Panc1 (cell line): ENCODE measurements around the gene KYNU. TPM values are rescaled to one million over a fixed set of nuclear protein-coding genes. Genes with fewer than 3 reads are reported as not detected.

Source experiments
- ATAC-seq: fragments of 200-7000 bp; cut with Tn5 transposase; 2 replicates; pipeline ENCODE4 v1.9.1; 2020; ENCODE audit warnings: mild to moderate bottlenecking, moderate library complexity
- BruUV-seq: library from RNA; stranded (reverse); fragments of 400-500 nt; replicated peaks from 2 replicates; lab custom pipeline; 2021; lab: Mats Ljungman, UMichigan
- CTCF ChIA-PET: fragments of 300-600 bp; sonication (Branson Sonifier 250); formaldehyde crosslinking; loops from one replicate; lab custom pipeline; 2022; ENCODE audit warnings: antibody characterized with exemption; lab: Charles Lee
- POLR2A ChIA-PET: fragments of 300-600 bp; sonication (Branson Sonifier 250); formaldehyde crosslinking; loops from one replicate; lab custom pipeline; 2022; ENCODE audit warnings: antibody characterized with exemption; lab: Charles Lee
- DNase-seq: peaks from one replicate; pipeline ENCODE4 v3.0.0-alpha.2; 2010; ENCODE audit warnings: low read depth, low spot score
- H3K27ac ChIP-seq: 2 replicates; pipeline ENCODE4 v1.5.1; 2011; ENCODE audit warnings: mild to moderate bottlenecking, low read length, inconsistent platforms
- H3K27me3 ChIP-seq: fragments of 200-500 bp; sonication (Bioruptor generic); 2 replicates; pipeline ENCODE4 v1.6.0; 2014; ENCODE audit warnings: low read length, inconsistent platforms; ENCODE audit not compliant: control insufficient read depth, insufficient read depth
- H3K36me3 ChIP-seq: fragments of 200-500 bp; sonication (Bioruptor generic); 2 replicates; pipeline ENCODE4 v1.5.1; 2014; ENCODE audit warnings: inconsistent platforms, mild to moderate bottlenecking, low read length, moderate library complexity; ENCODE audit not compliant: control insufficient read depth, insufficient read depth
- H3K4me1 ChIP-seq: 2 replicates; pipeline ENCODE4 v1.5.1; 2011; ENCODE audit warnings: inconsistent platforms, mild to moderate bottlenecking, low read length, moderate library complexity; ENCODE audit not compliant: control insufficient read depth, insufficient read depth
- H3K4me3 ChIP-seq, 2 experiments: 2 replicates each; pipeline ENCODE4 v1.5.1; 2011 to 2012; ENCODE audit warnings: low read depth in 2 of 2, low read length in 2 of 2, mild to moderate bottlenecking in 2 of 2, inconsistent platforms in 1 of 2, moderate library complexity in 1 of 2
- H3K9me3 ChIP-seq: fragments of 200-500 bp; sonication (Bioruptor generic); 2 replicates; pipeline ENCODE4 v1.5.1; 2014; ENCODE audit warnings: low read depth, mild to moderate bottlenecking, inconsistent platforms, low read length, moderate library complexity; ENCODE audit not compliant: control insufficient read depth, insufficient read depth
- CTCF ChIP-seq: fragments of 450-650 bp; IDR thresholded peaks from 2 replicates; pipeline ENCODE4 v1.5.1; 2017; ENCODE audit warnings: mild to moderate bottlenecking
- POLR2AphosphoS5 ChIP-seq: IDR thresholded peaks from 2 replicates; pipeline ENCODE4 v1.6.1; 2012; ENCODE audit warnings: mild to moderate bottlenecking, low read depth, low read length, moderate library complexity
- REST ChIP-seq, 2 experiments: IDR thresholded peaks; 2 replicates each; pipeline ENCODE4 v1.6.1; 2011 to 2012; ENCODE audit warnings: low read depth in 2 of 2, control low read depth in 1 of 2, low read length in 1 of 2, mild to moderate bottlenecking in 1 of 2, moderate library complexity in 1 of 2; ENCODE audit not compliant: insufficient read depth in 1 of 2
- SIN3A ChIP-seq: IDR thresholded peaks from 2 replicates; pipeline ENCODE4 v1.6.1; 2012; ENCODE audit warnings: low read depth, mild to moderate bottlenecking, low read length, moderate library complexity, borderline replicate concordance; ENCODE audit not compliant: insufficient read depth
- TCF7L2 ChIP-seq: IDR thresholded peaks from 2 replicates; pipeline ENCODE4 v1.6.1; 2011; ENCODE audit warnings: mild to moderate bottlenecking, low read depth, low read length, inconsistent platforms
- in situ Hi-C: cut with HindIII; loops from 2 replicates; pipeline ENCODE4 v1.10.0; 2016; ENCODE audit warnings: low sequenced_read_pairs, low pct_unique_long_range_greater_than_20kb
- intact Hi-C: fragments of 100-400 bp; cut with micrococcal nuclease; formaldehyde crosslinking; loops from one replicate; pipeline ENCODE4 v1.10.0; 2022; ENCODE audit not compliant: unreplicated experiment
- total RNA-seq: library from RNA; stranded (reverse); gene quantifications from one replicate; pipeline ENCODE4 v1.2.1, GENCODE V29; 2021; ENCODE audit not compliant: unreplicated experiment

KYNU gene
- total RNA-seq, 1 experiment from 2014 or later, result not detected

- Histone ChIP-seq H3K27ac (no peak overlapping the region), H3K4me3 (no peak overlapping the region), H3K4me1 (no peaks in the 10 kb centered on the region), H3K36me3 (no peaks in the 10 kb centered on the region), H3K27me3 (no peaks in the 10 kb centered on the region), H3K9me3 (no peaks in the 10 kb centered on the region)
- DNase-seq (no peak), ATAC-seq (no peak)
- intact Hi-C loops, result no loop called here
- in situ Hi-C loops, result no loop called here
- ChIA-PET CTCF (no interaction called here), POLR2A (no interaction called here)
- no TSS peak for BruUV-seq
- no peak for TF ChIP-seq REST (IDR thresholded peaks at IDR 0.05; ENCODE audit: insufficient read depth in 1 of 2, low read depth in 2 of 2, low read length in 1 of 2)
- no peak for TF ChIP-seq POLR2AphosphoS5
- no peak for TF ChIP-seq SIN3A
- no peak for TF ChIP-seq CTCF
- TF ChIP-seq TCF7L2, result no peak
Measured at GRCh38 chr2:143085125-143085784, 207.8 kb downstream of the KYNU start.

GRCh38 chr2:143087033-143087432, 209.6 kb downstream of the KYNU start:
- no peak overlapping the region for H3K4me3 ChIP-seq
- CTCF ChIA-PET, result no interaction called here
- H3K4me1 ChIP-seq, result no peaks in the 10 kb centered on the region
- DNase-seq, result no peak
- H3K27ac ChIP-seq, result no peak overlapping the region
- POLR2A ChIA-PET, result no interaction called here
- H3K36me3 ChIP-seq, result no peaks in the 10 kb centered on the region
- BruUV-seq, result no TSS peak
- no peaks in the 10 kb centered on the region for H3K9me3 ChIP-seq
- no peak for TF ChIP-seq REST (IDR thresholded peaks at IDR 0.05; ENCODE audit: insufficient read depth in 1 of 2, low read depth in 2 of 2, low read length in 1 of 2)
- no peak for TF ChIP-seq CTCF
- TF ChIP-seq TCF7L2, result no peak
- TF ChIP-seq POLR2AphosphoS5, result no peak
- no peak for TF ChIP-seq SIN3A
- H3K27me3 ChIP-seq, result no peaks in the 10 kb centered on the region
- ATAC-seq, result no peak
- intact Hi-C loops (no loop called here), in situ Hi-C loops (no loop called here)
